HL-60/S4 treated with retinoic acid at 250 ng/mL for 4 days and 3 days (cell line): ENCODE results near the gene ZNF853.
"Not testable (repeated sequence)": the region's sequence is repeated elsewhere in the genome, so short reads cannot be mapped to it uniquely, and the experiment has no call there.

ENCODE experiments used
- in situ Hi-C: fragments of 300-500 bp; cut with MboI; formaldehyde crosslinking; loops from 2 replicates; pipeline ENCODE4 v1.7.0; 2022; ENCODE audit warnings: low sequenced_read_pairs

ZNF853 gene

GRCh38 chr7:6634971-6635370, 19.6 kb downstream of the ZNF853 start:
- in situ Hi-C loops = not testable (repeated sequence)

GRCh38 chr7:6636741-6637543, 21.5 kb downstream of the ZNF853 start, which contains the start of gene ZNF316:
TSS of gene ZNF316 (plus strand) at chr7:6637318. CDS start at chr7:6642410, 5,092 bp downstream.
- in situ Hi-C loops = no loop called here

GRCh38 chr7:6637544-6638229, 22.3 kb downstream of the ZNF853 start:
- in situ Hi-C loops = no loop called here

- in situ Hi-C loops = no loop called here
Observed at GRCh38 chr7:6639032-6639431, 23.6 kb downstream of the ZNF853 start.

GRCh38 chr7:6639627-6640026, 24.2 kb downstream of the ZNF853 start:
- in situ Hi-C loops = no loop called here

- in situ Hi-C loops = no loop called here
Observed at GRCh38 chr7:6640246-6640721, 24.9 kb downstream of the ZNF853 start.

GRCh38 chr7:6641305-6642035, 26.1 kb downstream of the ZNF853 start:
- in situ Hi-C loops = no loop called here

- in situ Hi-C loops = no loop called here
Observed at GRCh38 chr7:6642239-6642839, 26.9 kb downstream of the ZNF853 start.

GRCh38 chr7:6642861-6643640, 27.6 kb downstream of the ZNF853 start:
- in situ Hi-C loops = no loop called here

- in situ Hi-C loops = no loop called here
Observed at GRCh38 chr7:6643915-6644625, 28.7 kb downstream of the ZNF853 start.

GRCh38 chr7:6644728-6645127, 29.3 kb downstream of the ZNF853 start:
- in situ Hi-C loops = no loop called here

GRCh38 chr7:6646465-6646864, 31.1 kb downstream of the ZNF853 start:
- in situ Hi-C loops = no loop called here

GRCh38 chr7:6647080-6647479, 31.7 kb downstream of the ZNF853 start:
- in situ Hi-C loops = no loop called here

- in situ Hi-C loops = no loop called here
Observed at GRCh38 chr7:6647541-6647940, 32.1 kb downstream of the ZNF853 start.

GRCh38 chr7:6648066-6648814, 32.8 kb downstream of the ZNF853 start:
- in situ Hi-C loops = no loop called here

GRCh38 chr7:6648815-6649104, 33.4 kb downstream of the ZNF853 start:
- in situ Hi-C loops = no loop called here

GRCh38 chr7:6649241-6649961, 34.0 kb downstream of the ZNF853 start:
- in situ Hi-C loops = no loop called here

GRCh38 chr7:6650086-6650485, 34.7 kb downstream of the ZNF853 start:
- in situ Hi-C loops = no loop called here
